Ovary (tissue), 3 donors: ENCODE data around the gene SERPINB6.
"Not testable (repeated sequence)": the region's sequence is repeated elsewhere in the genome, so short reads cannot be mapped to it uniquely, and the experiment has no call there.

ENCODE experiments used
- POLR2A ChIP-seq: fragments of 450-650 bp; IDR thresholded peaks from one replicate; pipeline ENCODE4 v1.6.1; 2017; ENCODE audit warnings: antibody characterized with exemption, mild to moderate bottlenecking, moderate library complexity
- TF ChIP-seq, protein P1 (sequence below), 3 donors: fragments of 450-650 bp in 2 of 3; fragments of 200-600 bp in 1 of 3; IDR thresholded peaks; one replicate each; pipeline versions ENCODE4 v1.5.1 to v1.8.0; 2016 to 2022; ENCODE audit warnings: antibody characterized with exemption in 3 of 3, mild to moderate bottlenecking in 1 of 3
- donor health status: DM: no; HTN: no; CAD: no.

GRCh38 chr6:2909051-2909606 is 62.2 kb downstream of the SERPINB6 start:
- TF ChIP-seq, protein P1, sequence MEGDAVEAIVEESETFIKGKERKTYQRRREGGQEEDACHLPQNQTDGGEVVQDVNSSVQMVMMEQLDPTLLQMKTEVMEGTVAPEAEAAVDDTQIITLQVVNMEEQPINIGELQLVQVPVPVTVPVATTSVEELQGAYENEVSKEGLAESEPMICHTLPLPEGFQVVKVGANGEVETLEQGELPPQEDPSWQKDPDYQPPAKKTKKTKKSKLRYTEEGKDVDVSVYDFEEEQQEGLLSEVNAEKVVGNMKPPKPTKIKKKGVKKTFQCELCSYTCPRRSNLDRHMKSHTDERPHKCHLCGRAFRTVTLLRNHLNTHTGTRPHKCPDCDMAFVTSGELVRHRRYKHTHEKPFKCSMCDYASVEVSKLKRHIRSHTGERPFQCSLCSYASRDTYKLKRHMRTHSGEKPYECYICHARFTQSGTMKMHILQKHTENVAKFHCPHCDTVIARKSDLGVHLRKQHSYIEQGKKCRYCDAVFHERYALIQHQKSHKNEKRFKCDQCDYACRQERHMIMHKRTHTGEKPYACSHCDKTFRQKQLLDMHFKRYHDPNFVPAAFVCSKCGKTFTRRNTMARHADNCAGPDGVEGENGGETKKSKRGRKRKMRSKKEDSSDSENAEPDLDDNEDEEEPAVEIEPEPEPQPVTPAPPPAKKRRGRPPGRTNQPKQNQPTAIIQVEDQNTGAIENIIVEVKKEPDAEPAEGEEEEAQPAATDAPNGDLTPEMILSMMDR (IDR thresholded peaks at IDR 0.05), result not testable (repeated sequence)
- not testable (repeated sequence) for TF ChIP-seq POLR2A
